OCI-LY3 (cell line): ENCODE results near the gene ADAMTS14.

Experiments
- CTCF ChIP-seq: fragments of 200-600, 300-600 bp; sonication (generic); IDR thresholded peaks from 2 replicates; pipeline ENCODE4 v1.5.1; 2014; ENCODE audit warnings: antibody characterized with exemption, low read length, low read depth
- EZH2phosphoT487 ChIP-seq: fragments of 200-600 bp; shearing (Covaris generic); IDR thresholded peaks from 2 replicates; pipeline ENCODE4 v1.6.1; 2018; ENCODE audit warnings: antibody characterized with exemption, mixed run types, low read depth

- TF ChIP-seq CTCF (no peak), EZH2phosphoT487 (no peak)
Observed at GRCh38 chr10:70704211-70704610, 31.9 kb downstream of the ADAMTS14 start.
